ENCODE data around the gene TFF2.

Gene TFF2

DNA sequence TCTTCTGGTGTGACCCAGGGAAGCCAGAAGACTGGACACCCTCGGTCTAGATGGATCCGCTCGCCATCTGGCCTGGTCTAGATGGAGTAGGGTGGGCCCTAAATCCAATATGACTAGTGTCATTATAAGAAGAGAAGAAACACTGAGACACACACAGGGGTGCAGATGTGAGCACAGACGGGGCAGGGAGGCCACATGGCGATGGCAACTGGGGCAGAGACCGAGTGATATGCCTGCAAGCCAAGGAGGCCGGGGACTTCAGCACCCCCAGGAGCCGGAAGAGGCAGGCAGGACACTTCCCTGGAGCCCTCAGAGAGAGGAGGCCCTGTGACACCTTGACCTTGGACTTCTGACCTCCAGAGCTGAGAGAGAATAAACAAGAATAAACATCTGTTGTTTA lies 30.0 kb downstream of the TFF2 start:
- H3K4me3 ChIP-seq (ENCODE audit: low read depth, low read length) = no peak overlapping the region
- TF ChIP-seq, protein P1, sequence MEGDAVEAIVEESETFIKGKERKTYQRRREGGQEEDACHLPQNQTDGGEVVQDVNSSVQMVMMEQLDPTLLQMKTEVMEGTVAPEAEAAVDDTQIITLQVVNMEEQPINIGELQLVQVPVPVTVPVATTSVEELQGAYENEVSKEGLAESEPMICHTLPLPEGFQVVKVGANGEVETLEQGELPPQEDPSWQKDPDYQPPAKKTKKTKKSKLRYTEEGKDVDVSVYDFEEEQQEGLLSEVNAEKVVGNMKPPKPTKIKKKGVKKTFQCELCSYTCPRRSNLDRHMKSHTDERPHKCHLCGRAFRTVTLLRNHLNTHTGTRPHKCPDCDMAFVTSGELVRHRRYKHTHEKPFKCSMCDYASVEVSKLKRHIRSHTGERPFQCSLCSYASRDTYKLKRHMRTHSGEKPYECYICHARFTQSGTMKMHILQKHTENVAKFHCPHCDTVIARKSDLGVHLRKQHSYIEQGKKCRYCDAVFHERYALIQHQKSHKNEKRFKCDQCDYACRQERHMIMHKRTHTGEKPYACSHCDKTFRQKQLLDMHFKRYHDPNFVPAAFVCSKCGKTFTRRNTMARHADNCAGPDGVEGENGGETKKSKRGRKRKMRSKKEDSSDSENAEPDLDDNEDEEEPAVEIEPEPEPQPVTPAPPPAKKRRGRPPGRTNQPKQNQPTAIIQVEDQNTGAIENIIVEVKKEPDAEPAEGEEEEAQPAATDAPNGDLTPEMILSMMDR (IDR thresholded peaks at IDR 0.05; ENCODE audit: borderline replicate concordance, insufficient read depth, low read depth, low read length) = no peak

DNA sequence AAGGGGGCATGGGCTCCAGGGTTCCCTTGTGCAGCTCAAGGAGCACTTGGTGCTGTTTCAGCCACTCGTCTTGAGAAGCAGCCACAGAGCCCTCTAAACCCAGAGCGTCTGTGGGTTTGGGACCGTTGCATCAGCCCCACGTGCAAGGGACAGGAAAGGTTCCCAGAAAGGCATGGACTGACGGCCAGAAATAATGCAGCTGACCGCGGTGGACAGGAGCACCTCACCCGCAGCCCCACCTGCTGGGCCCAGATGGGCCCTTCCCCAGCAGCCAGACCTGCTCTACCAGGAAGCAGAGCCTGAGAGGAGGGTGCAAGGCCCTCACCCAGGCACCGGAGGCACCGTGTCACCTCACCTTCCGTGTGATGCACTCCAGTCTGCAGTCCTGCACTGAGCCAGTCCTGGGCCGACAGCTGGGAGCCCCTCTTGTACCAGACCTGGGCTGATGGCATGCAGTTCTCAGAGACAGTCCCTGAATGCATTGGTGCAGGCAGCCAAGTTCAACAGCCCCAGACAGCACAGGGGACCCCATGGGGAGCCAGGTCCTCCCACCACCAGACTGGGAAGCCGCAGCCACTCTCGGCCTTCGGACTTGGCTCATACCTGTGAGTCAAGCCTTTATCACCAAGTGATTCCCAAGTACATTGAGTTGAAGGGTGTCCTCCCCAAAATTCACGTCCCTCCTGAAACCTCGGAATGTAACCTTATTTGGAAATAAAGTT lies 30.8 kb downstream of the TFF2 start:
- H3K4me3 ChIP-seq (ENCODE audit: low read depth, low read length) = no peak overlapping the region
- TF ChIP-seq, protein P1 (IDR thresholded peaks at IDR 0.05; ENCODE audit: borderline replicate concordance, insufficient read depth, low read depth, low read length) = no peak

DNA sequence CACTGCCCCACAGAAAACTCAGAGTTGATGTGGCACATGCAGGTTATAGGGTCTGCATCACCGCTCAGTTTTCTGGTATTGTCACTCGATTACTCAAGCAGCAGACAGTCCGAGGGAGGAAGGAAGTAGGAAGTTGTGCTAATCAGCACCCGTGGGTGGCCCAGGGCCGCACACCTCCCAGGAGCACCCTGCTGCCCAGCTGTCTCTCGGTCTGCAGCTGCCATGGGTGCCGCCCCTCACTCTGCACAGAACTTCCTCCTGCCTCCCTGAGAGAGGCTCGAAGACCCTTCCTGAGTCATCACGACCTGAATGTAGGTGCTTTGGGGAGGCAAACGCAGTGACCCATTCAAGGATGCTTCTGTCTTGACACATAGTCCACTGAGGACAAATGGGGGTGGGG lies 31.4 kb downstream of the TFF2 start:
- H3K4me3 ChIP-seq (ENCODE audit: low read depth, low read length) = no peak overlapping the region
- TF ChIP-seq, protein P1 (IDR thresholded peaks at IDR 0.05; ENCODE audit: borderline replicate concordance, insufficient read depth, low read depth, low read length) = no peak

DNA sequence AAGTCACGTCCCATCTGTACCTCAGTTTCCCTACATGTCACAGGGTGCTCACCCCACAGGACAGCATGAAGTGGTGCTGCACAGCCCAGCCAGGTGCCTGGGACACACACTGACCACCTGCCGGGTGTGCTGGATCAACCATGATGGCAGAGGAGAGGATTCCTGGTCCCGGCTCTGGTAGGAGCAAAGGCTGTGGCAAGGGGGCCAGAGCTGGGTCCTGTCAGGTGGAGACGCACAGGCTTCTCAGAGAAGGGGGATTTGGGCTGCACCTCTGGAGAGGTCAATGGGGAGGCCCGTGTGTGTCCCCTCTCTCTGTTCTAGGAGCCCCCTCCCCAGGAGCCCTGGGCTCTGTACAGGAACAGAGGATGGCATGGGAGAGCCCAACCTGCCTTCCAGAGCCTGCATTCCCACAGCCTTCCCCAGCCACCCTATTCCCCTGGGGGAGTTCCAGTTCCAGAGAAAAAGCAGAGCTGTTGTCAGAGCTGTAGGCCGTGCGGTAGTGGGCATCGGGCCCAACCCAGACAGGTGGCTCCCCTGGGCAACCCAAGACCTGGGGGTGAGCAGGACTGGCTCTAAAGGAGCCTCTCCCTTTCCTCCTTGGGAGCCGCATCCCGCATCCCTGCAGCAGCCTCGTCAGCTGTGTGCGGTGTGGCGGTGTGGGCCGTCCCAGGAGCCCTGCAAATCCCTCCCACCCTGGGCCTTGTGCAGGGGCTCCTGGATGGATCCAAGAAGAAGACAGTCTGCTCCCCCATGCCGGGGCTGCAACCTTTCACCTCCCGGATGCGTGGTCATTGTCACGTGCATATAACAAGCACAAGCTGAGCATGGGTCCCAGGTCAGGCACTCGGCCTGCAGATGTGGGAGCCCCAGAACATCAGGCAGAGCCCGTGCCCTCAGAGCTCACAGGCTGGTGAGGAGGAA lies 32.7 kb downstream of the TFF2 start:
- H3K4me3 ChIP-seq (ENCODE audit: low read depth, low read length) = no peak overlapping the region
- TF ChIP-seq, protein P1 (IDR thresholded peaks at IDR 0.05; ENCODE audit: borderline replicate concordance, insufficient read depth, low read depth, low read length) = no peak

DNA sequence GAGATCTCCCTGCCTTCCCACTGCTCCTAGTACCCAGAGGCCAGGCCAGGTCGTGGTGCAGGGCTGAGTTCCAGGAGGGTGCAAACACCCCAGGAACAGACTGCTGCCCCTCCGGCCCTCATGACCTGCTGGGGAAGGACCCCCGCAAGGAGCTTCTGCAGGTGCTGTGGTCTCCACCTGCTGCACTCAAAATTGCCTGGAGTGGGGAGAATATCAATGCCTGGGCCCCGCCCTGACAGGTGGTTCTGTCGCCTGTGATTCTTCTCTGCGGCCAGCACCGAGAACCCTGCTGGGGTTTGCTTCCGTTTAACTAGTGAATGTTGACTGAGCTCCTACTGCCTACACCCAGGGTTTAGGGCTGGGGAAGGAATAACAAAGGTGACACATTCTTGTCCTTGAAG lies 33.5 kb downstream of the TFF2 start:
- TF ChIP-seq, protein P1 (IDR thresholded peaks at IDR 0.05; ENCODE audit: borderline replicate concordance, insufficient read depth, low read depth, low read length) = no peak

DNA sequence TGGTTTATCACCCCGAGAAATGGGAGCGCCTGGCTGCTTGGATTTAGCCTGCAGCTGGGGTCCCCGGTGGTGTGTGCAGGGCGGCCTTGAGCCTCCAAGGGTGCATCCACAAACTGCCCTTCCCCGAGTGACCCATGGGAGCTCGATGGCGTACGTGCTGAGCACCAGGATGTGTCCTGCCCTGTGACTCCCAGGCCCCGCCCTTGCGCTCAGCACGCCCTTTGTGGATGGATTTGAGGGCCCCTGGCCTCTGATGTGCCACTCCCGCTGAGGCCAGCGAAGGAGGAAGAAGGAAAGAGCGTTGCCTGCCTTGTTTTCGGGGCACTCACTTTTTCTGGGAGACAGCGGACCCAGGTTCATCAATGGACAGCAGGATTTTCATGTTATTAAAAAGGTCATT lies 33.9 kb downstream of the TFF2 start:
- TF ChIP-seq, protein P1 (IDR thresholded peaks at IDR 0.05; ENCODE audit: borderline replicate concordance, insufficient read depth, low read depth, low read length) = no peak
- H3K4me3 ChIP-seq (ENCODE audit: low read depth, low read length) = no peak overlapping the region

More for the DNA sequence above, 33.5 kb downstream of the TFF2 start:
- no peak overlapping the region for H3K4me3 ChIP-seq (ENCODE audit: low read depth, low read length)

Data from GM12875 (cell line).